H1 (cell line): ENCODE data around the gene SH3PXD2A. TPM values are rescaled to one million over a fixed set of nuclear protein-coding genes. Genes with fewer than 3 reads are reported as not detected.

Experiments used
- CTCF ChIA-PET: fragments of 300-600 bp; sonication (Branson Sonifier 250); formaldehyde crosslinking; loops from one replicate; lab custom pipeline; 2021; ENCODE audit not compliant: partially characterized antibody; lab: Charles Lee
- POLR2A ChIA-PET: fragments of 300-600 bp; sonication (Branson Sonifier 250); formaldehyde crosslinking; loops from one replicate; lab custom pipeline; 2021; ENCODE audit warnings: inconsistent platforms; ENCODE audit not compliant: partially characterized antibody; lab: Charles Lee
- DNase-seq, 2 experiments: peaks; one replicate each; pipeline versions ENCODE4 v3.0.0 to v3.0.0-alpha.2; 2010 to 2022; ENCODE audit warnings: low spot score in 2 of 2, low read depth in 1 of 2, mixed read lengths in 1 of 2
- FAIRE-seq: peaks from 2 replicates; lab custom pipeline; 2011; peaks lifted over from hg19 to GRCh38; lab: Jason Lieb, UNC
- H2AFZ ChIP-seq: 2 replicates; pipeline ENCODE4 v1.8.1; 2012; ENCODE audit warnings: low read length, inconsistent platforms
- H2AK5ac ChIP-seq: 2 replicates; pipeline ENCODE4 v1.6.1; 2013; ENCODE audit warnings: low read depth, low read length
- H2BK120ac ChIP-seq: replicated peaks from 2 replicates; pipeline ENCODE3; 2013; ENCODE audit warnings: low read depth, low read length, inconsistent platforms
- H2BK12ac ChIP-seq: 2 replicates; pipeline ENCODE4 v1.6.1; 2013; ENCODE audit warnings: low read depth, low read length
- H2BK15ac ChIP-seq: 2 replicates; pipeline ENCODE4 v1.6.1; 2013; ENCODE audit warnings: low read length
- H2BK20ac ChIP-seq: 2 replicates; pipeline ENCODE4 v1.6.1; 2013; ENCODE audit warnings: low read length
- H2BK5ac ChIP-seq: 2 replicates; pipeline ENCODE4 v1.6.1; 2013; ENCODE audit warnings: low read depth, low read length
- H3K14ac ChIP-seq: 2 replicates; pipeline ENCODE4 v1.6.1; 2013; ENCODE audit warnings: inconsistent platforms; ENCODE audit not compliant: insufficient read length
- H3K18ac ChIP-seq: 2 replicates; pipeline ENCODE4 v1.6.1; 2013; ENCODE audit warnings: low read length; ENCODE audit errors: extremely low read depth
- H3K23ac ChIP-seq: 2 replicates; pipeline ENCODE4 v1.6.1; 2013; ENCODE audit warnings: inconsistent platforms; ENCODE audit not compliant: insufficient read length
- H3K23me2 ChIP-seq: 2 replicates; pipeline ENCODE4 v1.6.1; 2013; ENCODE audit warnings: low read depth, low read length
- H3K27ac ChIP-seq: 2 replicates; pipeline ENCODE4 v1.6.1; 2011; ENCODE audit warnings: low read depth, low read length, inconsistent platforms
- H3K27me3 ChIP-seq, 4 experiments: replicated peaks in 1 of 4; 1 replicate in 1 of 4; 2 replicates in 3 of 4; pipeline versions ENCODE4 v1.6.1 to v1.8.1; 2011 to 2013; ENCODE audit warnings: low read length in 3 of 4, mild to moderate bottlenecking in 3 of 4, inconsistent platforms in 2 of 4, mixed read lengths in 2 of 4, moderate library complexity in 1 of 4; ENCODE audit not compliant: control insufficient read depth in 3 of 4, insufficient read depth in 3 of 4; ENCODE audit errors: extremely low read depth in 1 of 4
- H3K36me3 ChIP-seq, 4 experiments: 2 replicates each; pipeline versions ENCODE4 v1.6.1 to v1.8.1; 2011 to 2013; ENCODE audit warnings: mild to moderate bottlenecking in 4 of 4, low read length in 3 of 4, moderate library complexity in 2 of 4, control low read depth in 1 of 4, inconsistent platforms in 1 of 4; ENCODE audit not compliant: insufficient read depth in 4 of 4, control insufficient read depth in 2 of 4
- H3K4ac ChIP-seq: replicated peaks from 2 replicates; pipeline ENCODE3; 2013; ENCODE audit warnings: low read length, low read depth, mixed read lengths, inconsistent platforms; ENCODE audit not compliant: insufficient read length
- H3K4me1 ChIP-seq, 4 experiments: replicated peaks in 1 of 4; 1 replicate in 1 of 4; 2 replicates in 3 of 4; pipeline versions ENCODE4 v1.6.1 to v1.8.1; 2011 to 2013; ENCODE audit warnings: low read length in 3 of 4, inconsistent platforms in 2 of 4, mixed read lengths in 1 of 4; ENCODE audit not compliant: insufficient read depth in 4 of 4, control insufficient read depth in 3 of 4
- H3K4me2 ChIP-seq, 2 experiments: 2 replicates each; pipeline versions ENCODE4 v1.6.1 to v1.8.1; 2011 to 2013; ENCODE audit warnings: low read depth in 2 of 2, low read length in 2 of 2, control low read depth in 1 of 2, inconsistent platforms in 1 of 2, mild to moderate bottlenecking in 1 of 2; ENCODE audit not compliant: insufficient read depth in 1 of 2
- H3K4me3 ChIP-seq, 4 experiments: fragments of 200-600, 300-600 bp in 1 of 4; sonication (generic), shearing (Covaris generic), sonication (Bioruptor Twin) in 1 of 4; 2 replicates each; pipeline versions ENCODE4 v1.5.1 to v1.8.1; 2011 to 2016; ENCODE audit warnings: low read length in 4 of 4, low read depth in 3 of 4, control low read depth in 2 of 4, inconsistent platforms in 2 of 4, mild to moderate bottlenecking in 2 of 4, mixed read lengths in 1 of 4, moderate library complexity in 1 of 4; ENCODE audit not compliant: insufficient read depth in 2 of 4; ENCODE audit errors: extremely low read depth in 1 of 4
- H3K56ac ChIP-seq: replicated peaks from 2 replicates; pipeline ENCODE3; 2013; ENCODE audit warnings: low read depth, mild to moderate bottlenecking, mixed read lengths, low read length, inconsistent platforms; ENCODE audit not compliant: insufficient read length
- H3K79me1 ChIP-seq: 2 replicates; pipeline ENCODE4 v1.6.1; 2013; ENCODE audit warnings: low read depth, low read length, control low read depth
- H3K79me2 ChIP-seq, 2 experiments: 2 replicates each; pipeline versions ENCODE4 v1.6.1 to v1.8.1; 2012 to 2013; ENCODE audit warnings: low read length in 2 of 2, mild to moderate bottlenecking in 2 of 2, inconsistent platforms in 1 of 2; ENCODE audit not compliant: insufficient read depth in 2 of 2, control insufficient read depth in 1 of 2
- H3K9ac ChIP-seq, 4 experiments: replicated peaks in 1 of 4; 1 replicate in 1 of 4; 2 replicates in 3 of 4; pipeline versions ENCODE4 v1.6.1 to v1.8.1; 2011 to 2013; ENCODE audit warnings: low read depth in 3 of 4, low read length in 3 of 4, control low read depth in 2 of 4, mild to moderate bottlenecking in 2 of 4, moderate library complexity in 2 of 4, inconsistent platforms in 1 of 4; ENCODE audit errors: extremely low read depth in 1 of 4
- H3K9me3 ChIP-seq, 2 experiments: 2 replicates each; pipeline versions ENCODE4 v1.6.1 to v1.8.1; 2012 to 2013; ENCODE audit warnings: mild to moderate bottlenecking in 2 of 2, moderate library complexity in 2 of 2, control low read depth in 1 of 2, inconsistent platforms in 1 of 2, low read depth in 1 of 2, low read length in 1 of 2, mixed read lengths in 1 of 2; ENCODE audit not compliant: insufficient read depth in 2 of 2
- H4K20me1 ChIP-seq, 2 experiments: replicated peaks in 1 of 2; 2 replicates each; pipeline versions ENCODE3 to v1.8.1; 2011 to 2013; ENCODE audit warnings: inconsistent platforms in 2 of 2, low read length in 2 of 2, mild to moderate bottlenecking in 1 of 2; ENCODE audit not compliant: insufficient read depth in 2 of 2, control insufficient read depth in 1 of 2
- H4K5ac ChIP-seq: 2 replicates; pipeline ENCODE4 v1.6.1; 2013; ENCODE audit warnings: low read length, low read depth, mixed read lengths, inconsistent platforms; ENCODE audit not compliant: insufficient read length
- H4K8ac ChIP-seq: 2 replicates; pipeline ENCODE4 v1.8.0; 2013; ENCODE audit warnings: mild to moderate bottlenecking, moderate library complexity, low read length, inconsistent platforms; ENCODE audit not compliant: insufficient read depth; ENCODE audit errors: extremely low read depth
- H4K91ac ChIP-seq: replicated peaks from 2 replicates; pipeline ENCODE3; 2013; ENCODE audit warnings: low read length, mixed read lengths, inconsistent platforms; ENCODE audit not compliant: insufficient read length
- BRCA1 ChIP-seq: IDR thresholded peaks from 2 replicates; pipeline ENCODE4 v1.6.1; 2012; ENCODE audit warnings: low read depth, low read length, improper control_type of control experiment
- CTBP2 ChIP-seq: IDR thresholded peaks from 2 replicates; pipeline ENCODE4 v1.7.0; 2011; ENCODE audit warnings: borderline replicate concordance, mild to moderate bottlenecking, moderate library complexity, mixed read lengths, low read length; ENCODE audit not compliant: insufficient read depth, insufficient read length
- E2F6 ChIP-seq: IDR thresholded peaks from 2 replicates; pipeline ENCODE4 v1.6.1; 2012; ENCODE audit warnings: inconsistent platforms
- EZH2 ChIP-seq: fragments of 200-600 bp; sonication (generic); IDR thresholded peaks from 2 replicates; pipeline ENCODE4 v1.7.1; 2012; ENCODE audit warnings: low read depth, mild to moderate bottlenecking, moderate library complexity, low read length, inconsistent platforms; ENCODE audit not compliant: severe bottlenecking
- FOSL1 ChIP-seq: IDR thresholded peaks from 2 replicates; pipeline ENCODE4 v1.6.1; 2011; ENCODE audit warnings: mild to moderate bottlenecking, low read depth, low read length, moderate library complexity; ENCODE audit not compliant: insufficient read depth
- GTF2F1 ChIP-seq: IDR thresholded peaks from 2 replicates; pipeline ENCODE4 v1.6.1; 2012; ENCODE audit warnings: low read depth, low read length, improper control_type of control experiment, borderline replicate concordance
- KDM1A ChIP-seq: fragments of 200-600, 300-600 bp; sonication (generic); IDR thresholded peaks from 2 replicates; pipeline ENCODE4 v1.7.1; 2016; ENCODE audit warnings: mild to moderate bottlenecking, low read length, borderline replicate concordance
- NANOG ChIP-seq: IDR thresholded peaks from 2 replicates; pipeline ENCODE4 v1.6.1; 2011; ENCODE audit warnings: low read length, low read depth, mild to moderate bottlenecking, inconsistent platforms; ENCODE audit not compliant: insufficient read depth, poor library complexity, severe bottlenecking
- POLR2A ChIP-seq, 2 experiments: IDR thresholded peaks; 1 replicate in 1 of 2; 2 replicates in 1 of 2; pipeline ENCODE4 v1.6.1; 2011; ENCODE audit warnings: low read depth in 2 of 2, low read length in 2 of 2, mild to moderate bottlenecking in 2 of 2; ENCODE audit errors: control extremely low read depth in 1 of 2
- RBBP5 ChIP-seq: IDR thresholded peaks from 2 replicates; pipeline ENCODE4 v1.7.1; 2012; ENCODE audit warnings: low read depth, mild to moderate bottlenecking, inconsistent platforms, low read length, moderate library complexity, borderline replicate concordance
- SP2 ChIP-seq: IDR thresholded peaks from 2 replicates; pipeline ENCODE4 v1.6.1; 2012; ENCODE audit warnings: mild to moderate bottlenecking, low read length, inconsistent platforms
- SRF ChIP-seq: IDR thresholded peaks from 2 replicates; pipeline ENCODE4 v1.6.1; 2011; ENCODE audit warnings: mild to moderate bottlenecking, low read depth, low read length, moderate library complexity
- ZNF274 ChIP-seq: IDR thresholded peaks from 2 replicates; pipeline ENCODE4 v1.7.0; 2012; ENCODE audit warnings: low read length, borderline replicate concordance; ENCODE audit errors: extremely low read depth
- WGBS, 2 experiments: shearing (Covaris generic) in 1 of 2; methylation state at CpG; one replicate each; pipeline versions ENCODE4 v1.1.6 to v1.1.7; 2013 to 2015; ENCODE audit warnings: low lambda C conversion rate in 2 of 2, mixed read lengths in 2 of 2, inconsistent platforms in 1 of 2, low coverage in 1 of 2, missing lambda C conversion rate in 1 of 2; ENCODE audit not compliant: insufficient replicate concordance in 2 of 2, insufficient coverage in 1 of 2, insufficient read length in 1 of 2; ENCODE audit errors: extremely low coverage in 1 of 2, missing lambda C conversion rate in 1 of 2; 5-methylcytosine and 5-hydroxymethylcytosine counted together
- polyA plus RNA-seq, 7 experiments: library from polyadenylated mRNA; depleted of rRNA in 3 of 7; stranded (reverse) in 5 of 7; unstranded in 2 of 7; fragments of >200 nt in 5 of 7; fragments of 200-250 nt in 2 of 7; gene quantifications; 1 replicate in 5 of 7; 2 replicates in 1 of 7; 4 replicates in 1 of 7; pipeline versions ENCODE4 v1.2.1 to v1.2.3, GENCODE V29; 2011 to 2013; ENCODE audit warnings: missing spikeins in 2 of 7, mixed read lengths in 2 of 7
- total RNA-seq: library from RNA; stranded (reverse); fragmentation: NEBNext Ultra II Directional; extraction: Animal tissue kit (Norgen Biotek cat#: 25700); gene quantifications from 2 replicates; pipeline ENCODE4 v1.2.1, GENCODE V29; 2021

Gene SH3PXD2A
- total and polyA plus RNA-seq, 2 of the 8 experiments (the other 6 are each of a cell fraction or from before 2014, with no cell fraction given), result 5.4 to 16.3 TPM

GRCh38 chr10:103852856-103853255, 2.5 kb downstream of the SH3PXD2A start:
- H3K27ac ChIP-seq, result no peak overlapping the region
- H3K4ac ChIP-seq, result no peak overlapping the region
- no peak overlapping the region for H2AK5ac ChIP-seq
- H2BK12ac ChIP-seq, result no peak overlapping the region
- H3K79me2 ChIP-seq, result no peaks in the 10 kb centered on the region
- no peak overlapping the region for H4K91ac ChIP-seq
- no peaks in the 10 kb centered on the region for H4K20me1 ChIP-seq
- no peak overlapping the region for H4K8ac ChIP-seq
- WGBS, 2 experiments, result 91% methylated on average over 7 of the region's 7 CpGs; no CpG with 5 or more reads in 1 of the 2 experiments
- no peak overlapping the region for H3K56ac ChIP-seq
- H3K4me1 ChIP-seq, result peaks cover 5 to 12% (median 7%) of the 10 kb centered on the region in 4 experiments
- H3K27me3 ChIP-seq, result peaks cover 4 to 38% (median 31%) of the 10 kb centered on the region in 4 experiments; a peak in 6 of 7 replicates
- H3K4me2 ChIP-seq, result no peak overlapping the region
- FAIRE-seq, result no peak
- no peak overlapping the region for H4K5ac ChIP-seq
- H2AFZ ChIP-seq, result no peak overlapping the region
- H2BK5ac ChIP-seq, result no peak overlapping the region
- no peak overlapping the region for H3K9ac ChIP-seq
- no peaks in the 10 kb centered on the region for H3K79me1 ChIP-seq
- no peak overlapping the region for H3K14ac ChIP-seq
- H3K23ac ChIP-seq, result no peak overlapping the region
- ChIA-PET CTCF (interaction anchor here (1.0 to 9.8 kb wide), 18 partner anchors 14 to 144 kb away, joined by 3 to 199 read pairs (median 4); no protein-coding TSS in a partner anchor), POLR2A (interaction anchor here (1.0 kb wide), 1 partner anchor 21 kb away, joined by 4 read pairs; no protein-coding TSS in a partner anchor)
- H3K9me3 ChIP-seq, result no peaks in the 10 kb centered on the region
- no peak for DNase-seq
- H3K36me3 ChIP-seq, result no peaks in the 10 kb centered on the region
- peaks cover 15% of the 10 kb centered on the region for H3K23me2 ChIP-seq
- H2BK20ac ChIP-seq, result no peak overlapping the region
- no peak overlapping the region for H2BK15ac ChIP-seq
- H3K4me3 ChIP-seq, result no peak overlapping the region
- H3K18ac ChIP-seq, result no peak overlapping the region
- H2BK120ac ChIP-seq, result no peak overlapping the region
- TF ChIP-seq GTF2F1 (no peak), SRF (no peak), CTBP2 (no peak), SP2 (no peak), FOSL1 (no peak), BRCA1 (no peak), E2F6 (no peak), KDM1A (no peak), NANOG (no peak), RBBP5 (no peak), EZH2 (no peak), POLR2A (IDR thresholded peaks at IDR 0.05; ENCODE audit: control extremely low read depth in 1 of 2, low read depth in 2 of 2, low read length in 2 of 2) (no peak), ZNF274 (no peak)
